ENCODE data around the gene HOXB3. TPM values are rescaled to one million over a fixed set of nuclear protein-coding genes. Genes with fewer than 3 reads are reported as not detected.
"Not testable (repeated sequence)": the region's sequence is repeated elsewhere in the genome, so short reads cannot be mapped to it uniquely, and the experiment has no call there.

The HOXB3 gene
- total and polyA plus RNA-seq, 7 donors, result 6.2 to 64.3 (median 25.3) TPM

- intact Hi-C loops (cut with DNase I), result no loop called here
Measured at GRCh38 chr17:48513666-48514455, 76.2 kb downstream of the HOXB3 start.

GRCh38 chr17:48513097-48513496, 76.9 kb downstream of the HOXB3 start:
- H3K36me3 ChIP-seq, result no peaks in the 10 kb centered on the region
- no peak for DNase-seq
- intact Hi-C loops (cut with DNase I), result no loop called here
- TF ChIP-seq, protein P1, sequence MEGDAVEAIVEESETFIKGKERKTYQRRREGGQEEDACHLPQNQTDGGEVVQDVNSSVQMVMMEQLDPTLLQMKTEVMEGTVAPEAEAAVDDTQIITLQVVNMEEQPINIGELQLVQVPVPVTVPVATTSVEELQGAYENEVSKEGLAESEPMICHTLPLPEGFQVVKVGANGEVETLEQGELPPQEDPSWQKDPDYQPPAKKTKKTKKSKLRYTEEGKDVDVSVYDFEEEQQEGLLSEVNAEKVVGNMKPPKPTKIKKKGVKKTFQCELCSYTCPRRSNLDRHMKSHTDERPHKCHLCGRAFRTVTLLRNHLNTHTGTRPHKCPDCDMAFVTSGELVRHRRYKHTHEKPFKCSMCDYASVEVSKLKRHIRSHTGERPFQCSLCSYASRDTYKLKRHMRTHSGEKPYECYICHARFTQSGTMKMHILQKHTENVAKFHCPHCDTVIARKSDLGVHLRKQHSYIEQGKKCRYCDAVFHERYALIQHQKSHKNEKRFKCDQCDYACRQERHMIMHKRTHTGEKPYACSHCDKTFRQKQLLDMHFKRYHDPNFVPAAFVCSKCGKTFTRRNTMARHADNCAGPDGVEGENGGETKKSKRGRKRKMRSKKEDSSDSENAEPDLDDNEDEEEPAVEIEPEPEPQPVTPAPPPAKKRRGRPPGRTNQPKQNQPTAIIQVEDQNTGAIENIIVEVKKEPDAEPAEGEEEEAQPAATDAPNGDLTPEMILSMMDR (IDR thresholded peaks at IDR 0.05), result no peak
- TF ChIP-seq POLR2A (IDR thresholded peaks at IDR 0.05) (no peak), POLR2AphosphoS5 (IDR thresholded peaks at IDR 0.05) (no peak), EP300 (IDR thresholded peaks at IDR 0.05) (no peak)
- WGBS, 2 donors, result 17 to 62% methylated on average over 7 of the region's 7 CpGs
- peak overlapping the region in 3 of 4 donors; percentile 2 to 18 (median 15) for H3K4me3 ChIP-seq
- H3K27ac ChIP-seq, result peak overlapping the region in 2 of 4 donors; percentile 44 to 55
- H3K27me3 ChIP-seq, result no peaks in the 10 kb centered on the region
- H3K9me3 ChIP-seq, result no peaks in the 10 kb centered on the region
- H3K4me1 ChIP-seq, result peaks cover 0 to 7% (median 0%) of the 10 kb centered on the region in 4 donors

More at GRCh38 chr17:48513666-48514455, 76.2 kb downstream of the HOXB3 start:
- TF ChIP-seq POLR2AphosphoS5 (IDR thresholded peaks at IDR 0.05) (no peak), EP300 (IDR thresholded peaks at IDR 0.05) (no peak), POLR2A (IDR thresholded peaks at IDR 0.05) (no peak)
- TF ChIP-seq, protein P1 (IDR thresholded peaks at IDR 0.05), result no peak
- Histone ChIP-seq H3K27ac (peak overlapping the region in 2 of 4 donors; percentile 44 to 55), H3K9me3 (no peaks in the 10 kb centered on the region), H3K4me1 (peaks cover 0 to 7% (median 0%) of the 10 kb centered on the region in 4 donors), H3K36me3 (no peaks in the 10 kb centered on the region), H3K27me3 (no peaks in the 10 kb centered on the region), H3K4me3 (peak overlapping the region in 1 of 4 donors; percentile 18)
- DNase-seq, result no peak
- 82 to 83% methylated on average over 6 of the region's 6 CpGs for WGBS, 2 donors

DNA sequence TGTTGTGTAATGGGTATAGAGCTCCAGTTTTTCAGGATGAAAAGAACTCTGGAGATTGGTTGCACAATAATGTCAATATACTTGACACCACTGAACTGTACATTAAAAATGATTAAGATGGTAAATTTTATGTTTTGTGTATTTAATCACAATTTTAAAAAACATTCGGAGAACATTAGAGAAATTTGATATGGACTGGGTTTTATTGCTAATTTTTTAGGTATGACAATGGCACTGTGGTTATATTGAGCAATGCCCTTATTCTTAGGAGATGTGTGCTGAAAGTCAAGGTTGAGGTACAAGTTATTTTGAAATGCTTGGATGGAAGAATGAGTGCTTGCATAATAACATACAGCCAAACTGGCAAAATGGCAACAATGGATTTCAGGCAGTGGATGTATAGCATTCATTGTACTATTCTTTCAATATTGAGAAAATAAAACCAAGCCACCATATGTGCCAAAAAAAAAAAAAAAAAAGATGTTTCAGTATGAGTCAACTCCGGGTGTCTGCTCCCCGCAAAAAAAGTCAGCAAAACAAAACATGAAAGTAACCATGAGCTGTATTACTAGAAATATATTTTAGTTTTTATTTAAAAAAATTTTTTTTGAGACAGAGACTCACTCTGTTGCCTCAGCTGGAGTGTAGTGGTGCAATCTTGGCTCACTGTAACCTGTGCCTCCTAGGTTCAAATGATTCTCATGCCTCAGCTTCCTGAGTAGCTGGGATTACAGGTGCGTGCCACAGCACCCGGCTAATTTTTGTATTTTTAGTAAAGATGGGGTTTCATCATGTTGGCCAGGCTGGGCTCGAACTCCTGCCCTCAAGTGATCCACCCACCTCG, 79.1 kb downstream of the HOXB3 start:
- Histone ChIP-seq H3K27ac (no peak overlapping the region), H3K36me3 (no peaks in the 10 kb centered on the region), H3K4me3 (no peak overlapping the region), H3K9me3 (no peaks in the 10 kb centered on the region), H3K27me3 (no peaks in the 10 kb centered on the region), H3K4me1 (peaks cover 0 to 11% (median 6%) of the 10 kb centered on the region in 4 donors)
- TF ChIP-seq EP300 (IDR thresholded peaks at IDR 0.05), result no peak
- no peak for DNase-seq
- intact Hi-C loops (cut with DNase I), result no loop called here
- 76 to 85% methylated on average over 7 of the region's 7 CpGs for WGBS, 2 donors

- Histone ChIP-seq H3K4me3 (no peak overlapping the region), H3K4me1 (peaks cover 0 to 17% (median 12%) of the 10 kb centered on the region in 4 donors), H3K36me3 (no peaks in the 10 kb centered on the region), H3K27me3 (no peaks in the 10 kb centered on the region), H3K9me3 (no peaks in the 10 kb centered on the region), H3K27ac (no peak overlapping the region)
- 93 to 94% methylated on average over 2 of the region's 2 CpGs for WGBS, 2 donors
- TF ChIP-seq, protein P1 (IDR thresholded peaks at IDR 0.05), result no peak
- no peak for TF ChIP-seq POLR2A (IDR thresholded peaks at IDR 0.05)
- no peak for TF ChIP-seq POLR2AphosphoS5 (IDR thresholded peaks at IDR 0.05)
- no peak for TF ChIP-seq EP300 (IDR thresholded peaks at IDR 0.05)
- intact Hi-C loops (cut with DNase I), result no loop called here
- DNase-seq, result no peak
Measured at GRCh38 chr17:48510381-48510760, 79.7 kb downstream of the HOXB3 start.

- DNase-seq; H3K9me3 ChIP-seq; H3K27me3 ChIP-seq; H3K27ac ChIP-seq; intact Hi-C loops (cut with DNase I); H3K4me3 ChIP-seq; H3K36me3 ChIP-seq: not testable (repeated sequence)
- WGBS, 2 donors, result 95 to 97% methylated on average over 7 of the region's 7 CpGs
- peaks cover 0 to 19% (median 13%) of the 10 kb centered on the region in 4 donors for H3K4me1 ChIP-seq
Measured at GRCh38 chr17:48509708-48510107, 80.3 kb downstream of the HOXB3 start.

Measured in sigmoid colon (tissue), 7 donors.